Kidney tubule cell (primary cell): ENCODE measurements around the gene SPATA18.
"Not testable (repeated sequence)": the region's sequence is repeated elsewhere in the genome, so short reads cannot be mapped to it uniquely, and the experiment has no call there.

ENCODE experiments used
- DNase-seq: peaks from one replicate; pipeline ENCODE4 v3.0.0-alpha.2; 2018; ENCODE audit warnings: low spot score

The SPATA18 gene

GRCh38 chr4:52107336-52107735 is 56.2 kb downstream of the SPATA18 start:
- DNase-seq = peak; percentile 31

GRCh38 chr4:52107745-52108144 is 56.6 kb downstream of the SPATA18 start:
- DNase-seq = no peak

- DNase-seq = no peak
Observed at GRCh38 chr4:52110171-52110570, 59.1 kb downstream of the SPATA18 start.

- no peak for DNase-seq
Observed at GRCh38 chr4:52111995-52112394, 60.9 kb downstream of the SPATA18 start.

GRCh38 chr4:52112411-52112810 is 61.3 kb downstream of the SPATA18 start:
- no peak for DNase-seq

- DNase-seq = no peak
Observed at GRCh38 chr4:52116641-52117040, 65.5 kb downstream of the SPATA18 start.

- DNase-seq = no peak
Observed at GRCh38 chr4:52126226-52126625, 75.1 kb downstream of the SPATA18 start.

GRCh38 chr4:52126966-52127365 is 75.9 kb downstream of the SPATA18 start:
- DNase-seq = peak; percentile 13

- DNase-seq = no peak
Observed at GRCh38 chr4:52135171-52135570, 84.1 kb downstream of the SPATA18 start.

GRCh38 chr4:52137152-52137551 is 86.0 kb downstream of the SPATA18 start:
- DNase-seq = not testable (repeated sequence)

GRCh38 chr4:52142816-52143215 is 91.7 kb downstream of the SPATA18 start:
- no peak for DNase-seq

- DNase-seq = no peak
Observed at GRCh38 chr4:52143815-52144214, 92.7 kb downstream of the SPATA18 start.

GRCh38 chr4:52144372-52144771 is 93.3 kb downstream of the SPATA18 start:
- no peak for DNase-seq
